GM06990 (cell line): ENCODE results near the gene SUPT4H1.

Experiments
- DNase-seq: peaks from one replicate; pipeline ENCODE4 v3.0.0-alpha.2; 2011; ENCODE audit not compliant: insufficient read length; ENCODE audit errors: extremely low read depth
- H3K27me3 ChIP-seq: replicated peaks from 2 replicates; pipeline ENCODE4 v1.6.0; 2011; ENCODE audit warnings: low read length; ENCODE audit not compliant: control insufficient read depth, insufficient read depth
- H3K36me3 ChIP-seq: 2 replicates; pipeline ENCODE4 v1.5.1; 2011; ENCODE audit warnings: low read length; ENCODE audit not compliant: control insufficient read depth, insufficient read depth
- H3K4me3 ChIP-seq: replicated peaks from 2 replicates; pipeline ENCODE4 v1.5.1; 2011; ENCODE audit warnings: low read depth, mild to moderate bottlenecking, control low read depth, low read length
- TF ChIP-seq, protein P1 (sequence below): IDR thresholded peaks from 2 replicates; pipeline ENCODE4 v1.5.1; 2011; ENCODE audit warnings: low read length, control low read depth, mild to moderate bottlenecking, inconsistent platforms; ENCODE audit not compliant: insufficient read depth, poor library complexity, severe bottlenecking

SUPT4H1 gene

GRCh38 chr17:58387834-58388233 lies 35.8 kb upstream of the SUPT4H1 start:
- Histone ChIP-seq H3K27me3 (no peaks in the 10 kb centered on the region), H3K4me3 (no peak overlapping the region), H3K36me3 (no peaks in the 10 kb centered on the region)
- TF ChIP-seq, protein P1, sequence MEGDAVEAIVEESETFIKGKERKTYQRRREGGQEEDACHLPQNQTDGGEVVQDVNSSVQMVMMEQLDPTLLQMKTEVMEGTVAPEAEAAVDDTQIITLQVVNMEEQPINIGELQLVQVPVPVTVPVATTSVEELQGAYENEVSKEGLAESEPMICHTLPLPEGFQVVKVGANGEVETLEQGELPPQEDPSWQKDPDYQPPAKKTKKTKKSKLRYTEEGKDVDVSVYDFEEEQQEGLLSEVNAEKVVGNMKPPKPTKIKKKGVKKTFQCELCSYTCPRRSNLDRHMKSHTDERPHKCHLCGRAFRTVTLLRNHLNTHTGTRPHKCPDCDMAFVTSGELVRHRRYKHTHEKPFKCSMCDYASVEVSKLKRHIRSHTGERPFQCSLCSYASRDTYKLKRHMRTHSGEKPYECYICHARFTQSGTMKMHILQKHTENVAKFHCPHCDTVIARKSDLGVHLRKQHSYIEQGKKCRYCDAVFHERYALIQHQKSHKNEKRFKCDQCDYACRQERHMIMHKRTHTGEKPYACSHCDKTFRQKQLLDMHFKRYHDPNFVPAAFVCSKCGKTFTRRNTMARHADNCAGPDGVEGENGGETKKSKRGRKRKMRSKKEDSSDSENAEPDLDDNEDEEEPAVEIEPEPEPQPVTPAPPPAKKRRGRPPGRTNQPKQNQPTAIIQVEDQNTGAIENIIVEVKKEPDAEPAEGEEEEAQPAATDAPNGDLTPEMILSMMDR, result no peak
- no peak for DNase-seq

- DNase-seq, result no peak
- H3K36me3 ChIP-seq, result no peaks in the 10 kb centered on the region
- TF ChIP-seq, protein P1, result no peak
- H3K27me3 ChIP-seq, result no peaks in the 10 kb centered on the region
- H3K4me3 ChIP-seq, result no peak overlapping the region
Observed at GRCh38 chr17:58386708-58387107, 34.7 kb upstream of the SUPT4H1 start.

- no peaks in the 10 kb centered on the region for H3K36me3 ChIP-seq
- no peak overlapping the region for H3K4me3 ChIP-seq
- TF ChIP-seq, protein P1, result no peak
- DNase-seq, result no peak
- no peaks in the 10 kb centered on the region for H3K27me3 ChIP-seq
Observed at GRCh38 chr17:58385359-58385899, 33.4 kb upstream of the SUPT4H1 start.

DNA sequence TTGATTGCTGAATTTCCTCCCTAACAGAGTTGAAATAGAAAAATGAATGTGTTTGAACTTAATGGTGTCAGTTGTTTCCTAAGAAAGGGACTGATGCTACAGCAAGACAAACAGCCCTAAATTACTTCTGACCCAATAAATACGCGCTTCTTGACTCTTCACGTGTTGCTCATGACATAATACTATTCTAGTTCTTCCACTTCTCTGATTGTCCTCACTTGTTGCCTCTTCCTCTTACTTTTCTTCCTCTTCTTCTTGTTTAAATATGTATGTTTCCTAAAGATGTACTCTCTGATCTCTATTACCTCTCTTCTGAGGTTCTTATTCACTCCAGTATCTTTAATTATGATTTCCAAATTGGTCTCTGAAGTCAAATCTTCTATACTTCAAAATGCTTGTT lies 32.9 kb upstream of the SUPT4H1 start:
- H3K36me3 ChIP-seq, result no peaks in the 10 kb centered on the region
- no peak overlapping the region for H3K4me3 ChIP-seq
- DNase-seq, result no peak
- TF ChIP-seq, protein P1, result no peak
- no peaks in the 10 kb centered on the region for H3K27me3 ChIP-seq

DNA sequence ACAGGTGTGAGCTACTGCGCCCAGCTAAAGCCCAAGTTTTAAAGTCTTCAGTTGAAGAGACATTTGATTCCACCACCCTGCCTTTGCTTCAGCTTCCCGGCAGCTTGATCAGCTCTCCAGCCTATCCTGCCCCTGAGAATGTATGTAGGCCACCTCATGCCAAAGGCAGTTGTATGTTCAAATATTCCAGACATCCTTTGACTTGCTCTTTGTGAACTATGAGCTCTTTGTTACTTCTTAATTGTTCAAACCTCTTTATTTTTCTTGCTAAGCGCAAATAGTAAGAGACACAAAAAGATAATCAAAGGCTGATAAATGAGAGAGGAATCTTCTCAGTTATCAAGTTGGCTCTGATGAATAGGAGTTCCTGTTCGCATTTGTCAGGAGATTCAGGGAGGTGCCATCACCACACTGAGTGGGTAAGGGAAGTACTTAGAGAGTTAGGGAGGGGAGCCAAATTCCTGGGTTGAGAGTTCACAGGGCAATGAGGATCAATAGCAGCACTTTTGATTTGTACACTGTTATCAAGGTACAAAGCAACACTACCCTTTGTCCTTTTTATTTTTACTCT lies 32.0 kb upstream of the SUPT4H1 start:
- no peak for DNase-seq
- TF ChIP-seq, protein P1, result no peak
- Histone ChIP-seq H3K36me3 (no peaks in the 10 kb centered on the region), H3K4me3 (no peak overlapping the region), H3K27me3 (no peaks in the 10 kb centered on the region)

DNA sequence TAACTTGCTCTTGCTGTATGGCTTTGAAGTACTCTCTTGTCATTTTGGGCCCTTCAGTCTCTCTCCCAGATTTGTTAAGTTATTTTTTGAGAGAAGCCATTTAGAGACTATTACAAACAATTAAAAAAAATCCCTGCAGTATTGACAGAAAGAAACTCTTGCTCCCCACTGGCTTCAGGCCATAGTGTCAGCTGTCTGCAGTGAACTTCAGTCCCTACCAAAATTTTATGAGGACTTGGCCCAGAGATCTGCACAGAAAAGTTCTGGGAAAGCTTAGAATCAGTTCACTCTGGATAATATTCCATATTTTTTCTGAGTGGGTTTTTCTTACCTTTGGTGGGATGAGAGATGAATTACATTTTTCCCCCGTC lies 30.9 kb upstream of the SUPT4H1 start:
- H3K27me3 ChIP-seq, result no peaks in the 10 kb centered on the region
- TF ChIP-seq, protein P1, result no peak
- no peaks in the 10 kb centered on the region for H3K36me3 ChIP-seq
- H3K4me3 ChIP-seq, result no peak overlapping the region
- no peak for DNase-seq
